ENCODE results near the gene SLC46A2. TPM values are rescaled to one million over a fixed set of nuclear protein-coding genes. Genes with fewer than 3 reads are reported as not detected.

The SLC46A2 gene
- total and polyA plus RNA-seq, 2 of the 13 experiments (the other 11 are each of a cell fraction or from before 2014, with no cell fraction given), result not detected

- POLR2A ChIA-PET, result no interaction called here
- WGBS (ENCODE audit: low lambda C conversion rate), result 85% methylated on average over 1 of the region's 1 CpG
- H3K79me2 ChIP-seq (ENCODE audit: insufficient read depth, low read length), result no peaks in the 10 kb centered on the region
- intact Hi-C loops (cut with micrococcal nuclease; ENCODE audit: unreplicated experiment), result no loop called here
- ATAC-seq, result no peak
- no peaks in the 10 kb centered on the region for H4K20me1 ChIP-seq (ENCODE audit: insufficient read depth, low read length)
- no peak overlapping the region for H3K4me3 ChIP-seq (replicated peaks in 1 of 3; ENCODE audit: insufficient read depth in 1 of 3, low read depth in 2 of 3, low read length in 3 of 3)
- DNase-seq (ENCODE audit: low spot score), result no peak
- no peaks in the 10 kb centered on the region for H3K9me3 ChIP-seq (ENCODE audit: low read length)
- no peaks in the 10 kb centered on the region for H3K36me3 ChIP-seq (replicated peaks in 1 of 2; ENCODE audit: control insufficient read depth in 1 of 2, insufficient read depth in 2 of 2, low read length in 2 of 2)
- peaks cover 0 to 8% of the 10 kb centered on the region in 2 experiments; a peak in 1 of 5 replicates for H3K27me3 ChIP-seq (ENCODE audit: control insufficient read depth in 1 of 2, insufficient read depth in 2 of 2, low read length in 2 of 2)
- no peak overlapping the region for H2AFZ ChIP-seq (ENCODE audit: low read length)
- H3K4me2 ChIP-seq (ENCODE audit: low read depth, low read length), result no peak overlapping the region
- no peak overlapping the region for H3K27ac ChIP-seq (ENCODE audit: extremely low read length, insufficient read depth, low read length)
- no peak for FAIRE-seq
- TF ChIP-seq ZNF280B (CRISPR knock-in tag; IDR thresholded peaks at IDR 0.05; ENCODE audit: borderline replicate concordance) (no peak), SMYD3 (CRISPR knock-in tag; IDR thresholded peaks at IDR 0.05) (no peak), ZBED4 (CRISPR knock-in tag; IDR thresholded peaks at IDR 0.05; ENCODE audit: borderline replicate concordance) (no peak), TFE3 (CRISPR knock-in tag; IDR thresholded peaks at IDR 0.05) (no peak), FOXC1 (CRISPR knock-in tag; IDR thresholded peaks at IDR 0.05; ENCODE audit: borderline replicate concordance) (no peak), CC2D1A (CRISPR knock-in tag; IDR thresholded peaks at IDR 0.05) (no peak), PCBP1 (IDR thresholded peaks at IDR 0.05; ENCODE audit: borderline replicate concordance, low read depth, low read length) (no peak), ZNF446 (CRISPR knock-in tag; IDR thresholded peaks at IDR 0.05) (no peak), FOXM1 (CRISPR knock-in tag; IDR thresholded peaks at IDR 0.05) (no peak)
- H3K4me1 ChIP-seq (ENCODE audit: insufficient read depth, low read length), result peaks cover 11% of the 10 kb centered on the region
- in situ Hi-C loops (cut with HindIII; ENCODE audit: extremely low pct_ligation_motif_present, low pct_unique_long_range_greater_than_20kb), result loop anchor here (5.0 kb wide), 1 partner anchor 47 kb away; no protein-coding TSS in a partner anchor
- CTCF ChIA-PET (ENCODE audit: low intra/inter-chr PET ratio, low total read pairs), result no interaction called here
- BruUV-seq (replicated peaks), result no TSS peak
- H3K9ac ChIP-seq (ENCODE audit: insufficient read depth, low read depth, low read length), result no peak overlapping the region
These were observed 3.4 kb upstream of the SLC46A2 start for GRCh38 chr9:112894041-112894440.
